Subcutaneous adipose tissue (tissue), 4 donors: ENCODE data around the gene RAB40AL. TPM values are rescaled to one million over a fixed set of nuclear protein-coding genes. Genes with fewer than 3 reads are reported as not detected.

ENCODE experiments used
- total RNA-seq, 4 donors: library from RNA; depleted of rRNA; stranded (reverse); fragments of >200 nt; gene quantifications; one replicate each; pipeline ENCODE4 v1.1.0, GENCODE V29; 2016
- TF ChIP-seq, protein P1 (sequence below): fragments of 450-650 bp; IDR thresholded peaks from one replicate; pipeline ENCODE4 v1.5.1; 2016; ENCODE audit warnings: low read depth, mild to moderate bottlenecking, control low read depth, antibody characterized with exemption, moderate library complexity

RAB40AL gene
- total RNA-seq, 4 donors from 2014 or later: 2.2 to 4.9 (median 3.6) TPM; not detected in 1

DNA sequence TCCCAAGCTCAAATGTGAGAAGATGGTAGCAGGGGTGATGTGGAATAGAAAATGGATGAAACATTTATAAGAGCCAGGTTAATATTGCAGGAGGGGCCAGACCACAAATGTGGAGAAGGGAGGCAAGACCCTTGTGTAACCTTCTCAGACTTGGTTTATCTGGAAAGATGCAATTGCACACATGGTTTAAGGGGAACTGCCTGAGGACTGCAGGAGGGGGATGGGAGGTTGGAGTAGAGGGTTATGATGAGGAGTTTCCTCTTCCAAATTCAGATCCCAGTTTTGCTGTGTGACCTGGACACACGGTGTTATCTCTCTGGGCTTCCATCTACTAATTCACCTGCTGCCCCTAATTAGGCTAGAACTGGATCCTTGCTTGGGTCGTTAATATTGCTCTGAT lies 46.1 kb downstream of the RAB40AL start:
- TF ChIP-seq, protein P1, sequence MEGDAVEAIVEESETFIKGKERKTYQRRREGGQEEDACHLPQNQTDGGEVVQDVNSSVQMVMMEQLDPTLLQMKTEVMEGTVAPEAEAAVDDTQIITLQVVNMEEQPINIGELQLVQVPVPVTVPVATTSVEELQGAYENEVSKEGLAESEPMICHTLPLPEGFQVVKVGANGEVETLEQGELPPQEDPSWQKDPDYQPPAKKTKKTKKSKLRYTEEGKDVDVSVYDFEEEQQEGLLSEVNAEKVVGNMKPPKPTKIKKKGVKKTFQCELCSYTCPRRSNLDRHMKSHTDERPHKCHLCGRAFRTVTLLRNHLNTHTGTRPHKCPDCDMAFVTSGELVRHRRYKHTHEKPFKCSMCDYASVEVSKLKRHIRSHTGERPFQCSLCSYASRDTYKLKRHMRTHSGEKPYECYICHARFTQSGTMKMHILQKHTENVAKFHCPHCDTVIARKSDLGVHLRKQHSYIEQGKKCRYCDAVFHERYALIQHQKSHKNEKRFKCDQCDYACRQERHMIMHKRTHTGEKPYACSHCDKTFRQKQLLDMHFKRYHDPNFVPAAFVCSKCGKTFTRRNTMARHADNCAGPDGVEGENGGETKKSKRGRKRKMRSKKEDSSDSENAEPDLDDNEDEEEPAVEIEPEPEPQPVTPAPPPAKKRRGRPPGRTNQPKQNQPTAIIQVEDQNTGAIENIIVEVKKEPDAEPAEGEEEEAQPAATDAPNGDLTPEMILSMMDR: no peak

DNA sequence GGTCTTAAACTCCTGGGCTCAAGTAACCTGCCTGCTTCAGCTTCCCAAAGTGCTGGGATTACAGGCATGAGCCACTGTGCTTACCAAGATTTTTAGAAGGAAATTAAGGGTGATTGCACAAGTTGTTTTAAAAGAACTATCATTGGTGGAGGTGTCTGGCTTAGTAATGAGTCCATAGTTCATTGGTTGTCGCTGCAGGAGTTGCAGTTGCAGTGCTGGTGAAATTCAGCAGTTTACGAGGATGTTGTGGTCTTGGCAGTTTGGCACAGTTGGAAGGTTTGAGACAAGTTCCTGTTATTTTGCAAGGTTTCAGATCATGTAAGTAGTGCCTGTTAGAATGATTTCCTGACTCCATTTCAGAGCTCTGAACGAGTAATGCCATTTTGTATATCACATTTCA lies 48.1 kb downstream of the RAB40AL start:
- TF ChIP-seq, protein P1: no peak

Other genes starting within 250 kb of the RAB40AL start
- gene GPRASP2, start 224.8 kb upstream of the RAB40AL start, total RNA-seq: 1 to 10 TPM; 1.8 to 6.8 (median 5.8) TPM
- 1 to 10 TPM in 3 of 4 donors, under 1 TPM in 1; 0.75 to 3.7 (median 2.1) TPM for gene GPRASP3, start 216.5 kb upstream of the RAB40AL start, total RNA-seq
- not detected for gene BEX1, start 126.9 kb downstream of the RAB40AL start, total RNA-seq
- gene NXF3, start 155.9 kb downstream of the RAB40AL start, total RNA-seq: 1 to 10 TPM; 2.1 to 8.3 (median 3.5) TPM